ENCODE data around the gene EIF4ENIF1.

EIF4ENIF1 gene

GRCh38 chr22:31533374-31533773, 43.7 kb upstream of the EIF4ENIF1 start:
- TF ChIP-seq EZH2phosphoT487 (conservative IDR thresholded peaks at IDR 0.05; ENCODE audit: low read length) (no peak), CTCF (IDR thresholded peaks at IDR 0.05; ENCODE audit: insufficient read depth, low read length, poor library complexity, severe bottlenecking) (no peak)
- Histone ChIP-seq H3K4me2 (ENCODE audit: low read depth, low read length, poor library complexity, severe bottlenecking) (no peak overlapping the region), H3K9me3 (ENCODE audit: insufficient read depth, low read length) (no peaks in the 10 kb centered on the region), H3K9me2 (replicated peaks; ENCODE audit: insufficient read depth, low read length) (no peaks in the 10 kb centered on the region), H4K20me1 (ENCODE audit: low read depth, low read length) (no peaks in the 10 kb centered on the region), H3K27me3 (ENCODE audit: low read length) (no peaks in the 10 kb centered on the region), H3K79me2 (ENCODE audit: insufficient read depth, low read length) (no peaks in the 10 kb centered on the region), H3K36me3 (ENCODE audit: low read length) (no peaks in the 10 kb centered on the region; the same call in 1 of the 2 replicates), H3F3A (ENCODE audit: insufficient read depth) (no peaks in the 10 kb centered on the region), H3K27ac (ENCODE audit: low read depth, low read length) (no peak overlapping the region), H3K4me3 (ENCODE audit: insufficient read depth, low read length, poor library complexity, severe bottlenecking) (no peak overlapping the region), H2AFZ (ENCODE audit: low read depth, low read length, severe bottlenecking) (no peak overlapping the region), H3K9ac (ENCODE audit: low read length) (no peak overlapping the region)

GRCh38 chr22:31532060-31532459, 42.4 kb upstream of the EIF4ENIF1 start:
- no peak overlapping the region for H2AFZ ChIP-seq (ENCODE audit: low read depth, low read length, severe bottlenecking)
- no peaks in the 10 kb centered on the region; the same call in 1 of the 2 replicates for H3K36me3 ChIP-seq (ENCODE audit: low read length)
- no peak overlapping the region for H3K4me2 ChIP-seq (ENCODE audit: low read depth, low read length, poor library complexity, severe bottlenecking)
- H3K9ac ChIP-seq (ENCODE audit: low read length): no peak overlapping the region
- H3F3A ChIP-seq (ENCODE audit: insufficient read depth): no peaks in the 10 kb centered on the region
- TF ChIP-seq EZH2phosphoT487 (conservative IDR thresholded peaks at IDR 0.05; ENCODE audit: low read length): no peak
- no peak for TF ChIP-seq CTCF (IDR thresholded peaks at IDR 0.05; ENCODE audit: insufficient read depth, low read length, poor library complexity, severe bottlenecking)
- no peaks in the 10 kb centered on the region for H3K27me3 ChIP-seq (ENCODE audit: low read length)
- no peak overlapping the region for H3K4me3 ChIP-seq (ENCODE audit: insufficient read depth, low read length, poor library complexity, severe bottlenecking)
- no peak overlapping the region for H3K27ac ChIP-seq (ENCODE audit: low read depth, low read length)
- H3K9me2 ChIP-seq (replicated peaks; ENCODE audit: insufficient read depth, low read length): no peaks in the 10 kb centered on the region
- no peaks in the 10 kb centered on the region for H3K9me3 ChIP-seq (ENCODE audit: insufficient read depth, low read length)
- H4K20me1 ChIP-seq (ENCODE audit: low read depth, low read length): no peaks in the 10 kb centered on the region
- H3K79me2 ChIP-seq (ENCODE audit: insufficient read depth, low read length): no peaks in the 10 kb centered on the region

GRCh38 chr22:31530823-31531195, 41.2 kb upstream of the EIF4ENIF1 start:
- Histone ChIP-seq H3F3A (ENCODE audit: insufficient read depth) (no peaks in the 10 kb centered on the region), H3K27ac (ENCODE audit: low read depth, low read length) (no peak overlapping the region)
- TF ChIP-seq EZH2phosphoT487 (conservative IDR thresholded peaks at IDR 0.05; ENCODE audit: low read length): no peak
- TF ChIP-seq CTCF (IDR thresholded peaks at IDR 0.05; ENCODE audit: insufficient read depth, low read length, poor library complexity, severe bottlenecking): no peak

More at GRCh38 chr22:31530823-31531195, 41.2 kb upstream of the EIF4ENIF1 start:
- peaks cover 11% of the 10 kb centered on the region for H3K79me2 ChIP-seq (ENCODE audit: insufficient read depth, low read length)
- no peaks in the 10 kb centered on the region for H3K9me3 ChIP-seq (ENCODE audit: insufficient read depth, low read length)
- no peak overlapping the region for H3K4me3 ChIP-seq (ENCODE audit: insufficient read depth, low read length, poor library complexity, severe bottlenecking)
- H3K36me3 ChIP-seq (ENCODE audit: low read length): no peaks in the 10 kb centered on the region; the same call in 1 of the 2 replicates
- H3K9ac ChIP-seq (ENCODE audit: low read length): no peak overlapping the region
- H4K20me1 ChIP-seq (ENCODE audit: low read depth, low read length): no peaks in the 10 kb centered on the region
- H3K27me3 ChIP-seq (ENCODE audit: low read length): no peaks in the 10 kb centered on the region
- no peaks in the 10 kb centered on the region for H3K9me2 ChIP-seq (replicated peaks; ENCODE audit: insufficient read depth, low read length)
- no peak overlapping the region for H3K4me2 ChIP-seq (ENCODE audit: low read depth, low read length, poor library complexity, severe bottlenecking)
- no peak overlapping the region for H2AFZ ChIP-seq (ENCODE audit: low read depth, low read length, severe bottlenecking)

Data from SU-DHL-6 (cell line).